ENCODE results near the gene RAB3GAP1. TPM values are rescaled to one million over a fixed set of nuclear protein-coding genes. Genes with fewer than 3 reads are reported as not detected.

The RAB3GAP1 gene
- polyA plus RNA-seq, 1 of the 3 experiments (the other 2 are of a cell fraction): 10.9 TPM

DNA sequence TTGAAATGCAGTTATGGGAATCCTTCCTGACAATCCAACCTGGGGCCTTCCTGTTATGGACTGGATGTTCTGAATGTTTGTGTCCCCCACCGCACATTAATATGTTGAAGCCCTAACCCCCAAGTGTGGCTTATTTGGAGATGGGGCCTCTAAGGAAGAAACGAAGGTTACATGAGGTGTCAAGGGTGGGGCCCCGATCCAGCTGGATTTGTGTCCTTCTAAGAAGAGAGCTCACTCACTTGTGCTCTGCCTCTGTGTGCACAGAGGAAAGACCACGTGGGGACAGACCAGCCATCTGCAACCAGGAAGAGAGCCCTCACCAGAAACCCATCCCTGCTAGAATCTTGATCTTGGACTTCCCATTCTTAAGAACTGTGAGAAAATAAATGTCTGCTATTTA lies 49.3 kb upstream of the RAB3GAP1 start:
- no peaks in the 10 kb centered on the region for H3K9me2 ChIP-seq
- H4K20me1 ChIP-seq (ENCODE audit: insufficient read depth): no peaks in the 10 kb centered on the region
- no peaks in the 10 kb centered on the region for H3K27me3 ChIP-seq (ENCODE audit: insufficient read depth)
- H3K4me3 ChIP-seq (ENCODE audit: low read depth in 2 of 2, low read length in 1 of 2): no peak overlapping the region
- peaks cover 0 to 3% of the 10 kb centered on the region in 2 experiments; a peak in 1 of 4 replicates for H3K4me1 ChIP-seq (ENCODE audit: control insufficient read depth in 1 of 2, insufficient read depth in 2 of 2, low read depth in 1 of 2, low read length in 1 of 2)
- ChIA-PET POLR2A (no interaction called here), CTCF (interaction anchor here (3.6 to 7.7 kb wide), 4 partner anchors 13 to 795 kb away, joined by 14 to 139 read pairs (median 60); no protein-coding TSS in a partner anchor)
- no peaks in the 10 kb centered on the region for H3F3A ChIP-seq (replicated peaks; ENCODE audit: insufficient read depth)
- TF ChIP-seq MXI1 (IDR thresholded peaks at IDR 0.05; ENCODE audit: low read depth, low read length): no peak
- no peak overlapping the region for H2AFZ ChIP-seq (ENCODE audit: low read depth)
- no peaks in the 10 kb centered on the region for H3K36me3 ChIP-seq (replicated peaks in 1 of 2; ENCODE audit: control insufficient read depth in 1 of 2, insufficient read depth in 2 of 2, low read length in 1 of 2)
- no peaks in the 10 kb centered on the region for H3K79me2 ChIP-seq (ENCODE audit: insufficient read depth)
- no peaks in the 10 kb centered on the region for H3K9me3 ChIP-seq
- no peak for DNase-seq
- H3K9ac ChIP-seq: no peak overlapping the region
- WGBS (ENCODE audit: low lambda C conversion rate): 61% methylated on average over 4 of the region's 4 CpGs
- H3K27ac ChIP-seq (ENCODE audit: low read depth in 2 of 2, low read length in 1 of 2): no peak overlapping the region
- no peak overlapping the region for H3K4me2 ChIP-seq

DNA sequence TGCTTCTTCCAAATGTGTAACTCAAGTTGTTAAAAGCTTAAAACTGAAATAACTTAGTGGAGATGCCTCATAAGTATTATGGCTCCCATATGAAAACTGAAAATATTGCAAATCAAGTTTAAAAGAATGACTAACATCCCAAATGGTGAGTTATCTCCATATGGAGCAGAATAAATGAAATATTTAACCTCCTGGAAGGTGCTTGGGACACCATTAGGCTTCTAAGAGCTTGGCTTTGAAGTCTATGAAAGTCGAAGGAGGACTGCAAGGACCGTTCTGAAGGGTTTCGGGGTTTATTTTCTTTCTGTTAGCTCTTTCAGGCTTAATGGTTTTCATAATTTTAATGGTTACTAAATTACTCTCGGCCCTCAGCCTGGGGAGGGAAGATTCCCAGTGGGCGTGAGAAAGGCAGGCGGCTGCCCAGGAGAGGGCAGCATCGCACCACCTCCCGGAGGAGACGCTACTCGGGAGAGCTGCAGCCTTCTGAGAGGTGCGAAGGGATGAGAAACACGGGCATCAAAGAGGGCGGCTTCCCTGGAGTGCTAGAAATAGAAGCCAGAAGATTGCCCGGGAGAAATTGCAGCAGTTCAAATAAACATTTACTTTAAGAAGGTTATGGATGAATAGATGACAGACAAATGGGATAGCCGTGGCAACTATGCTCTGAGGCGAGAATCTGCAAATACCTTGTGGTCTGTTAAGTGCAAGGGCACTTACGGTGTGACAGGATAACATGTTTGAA lies 47.9 kb upstream of the RAB3GAP1 start:
- H2AFZ ChIP-seq (ENCODE audit: low read depth): peak overlapping the region; percentile 65; the same call in 1 of the 2 replicates
- no peaks in the 10 kb centered on the region for H3F3A ChIP-seq (replicated peaks; ENCODE audit: insufficient read depth)
- H3K9me2 ChIP-seq: no peaks in the 10 kb centered on the region
- no peaks in the 10 kb centered on the region for H3K36me3 ChIP-seq (replicated peaks in 1 of 2; ENCODE audit: control insufficient read depth in 1 of 2, insufficient read depth in 2 of 2, low read length in 1 of 2)
- POLR2A ChIA-PET: interaction anchor here (1.5 kb wide), 1 partner anchor 705 kb away, joined by 4 read pairs; no protein-coding TSS in a partner anchor
- H3K79me2 ChIP-seq (ENCODE audit: insufficient read depth): no peaks in the 10 kb centered on the region
- no peak overlapping the region for H3K27ac ChIP-seq (ENCODE audit: low read depth in 2 of 2, low read length in 1 of 2)
- CTCF ChIA-PET: interaction anchor here (0.6 to 7.7 kb wide), 85 partner anchors 8 to 1426 kb away, joined by 3 to 139 read pairs (median 4); partner anchors contain the start of genes MAP3K19, R3HDM1 and ZRANB3
- 19% methylated on average over 17 of the region's 17 CpGs for WGBS (ENCODE audit: low lambda C conversion rate)
- no peaks in the 10 kb centered on the region for H4K20me1 ChIP-seq (ENCODE audit: insufficient read depth)
- DNase-seq: peak; percentile 80
- no peak overlapping the region for H3K9ac ChIP-seq
- H3K27me3 ChIP-seq (ENCODE audit: insufficient read depth): no peaks in the 10 kb centered on the region
- H3K4me1 ChIP-seq (ENCODE audit: control insufficient read depth in 1 of 2, insufficient read depth in 2 of 2, low read depth in 1 of 2, low read length in 1 of 2): peaks cover 0 to 3% of the 10 kb centered on the region in 2 experiments; a peak in 1 of 4 replicates
- H3K4me3 ChIP-seq (ENCODE audit: low read depth in 2 of 2, low read length in 1 of 2): no peak overlapping the region; a peak in 1 of 4 replicates
- no peak overlapping the region for H3K4me2 ChIP-seq
- H3K9me3 ChIP-seq: no peaks in the 10 kb centered on the region
- TF ChIP-seq YY1 (IDR thresholded peaks at IDR 0.05; ENCODE audit: low read depth) (no peak), NRF1 (IDR thresholded peaks at IDR 0.05; ENCODE audit: low read depth, low read length) (no peak), RFX5 (IDR thresholded peaks at IDR 0.05; ENCODE audit: low read length) (no peak), POLR2AphosphoS5 (IDR thresholded peaks at IDR 0.05; ENCODE audit: low read depth, low read length) (no peak), RXRA (IDR thresholded peaks at IDR 0.05; ENCODE audit: borderline replicate concordance, low read depth) (no peak), CHD2 (IDR thresholded peaks at IDR 0.05; ENCODE audit: low read length, partially characterized antibody) (no peak), FOXJ3 (CRISPR knock-in tag; IDR thresholded peaks at IDR 0.05) (no peak), TAF1 (IDR thresholded peaks at IDR 0.05; ENCODE audit: borderline replicate concordance, low read depth, low read length) (no peak), RCOR1 (IDR thresholded peaks at IDR 0.05; ENCODE audit: low read length) (no peak), ELF1 (IDR thresholded peaks at IDR 0.05) (no peak), SMC3 (IDR thresholded peaks at IDR 0.05; ENCODE audit: low read depth, low read length) (peak; percentile 92), FOXM1 (IDR thresholded peaks at IDR 0.05; ENCODE audit: low read depth) (no peak), MXI1 (IDR thresholded peaks at IDR 0.05; ENCODE audit: low read depth, low read length) (no peak), MEF2A (IDR thresholded peaks at IDR 0.05; ENCODE audit: borderline replicate concordance, low read depth) (no peak), EP300 (IDR thresholded peaks at IDR 0.05; ENCODE audit: borderline replicate concordance in 1 of 2, low read depth in 1 of 2, low read length in 1 of 2) (no peak), USF2 (IDR thresholded peaks at IDR 0.05; ENCODE audit: borderline replicate concordance, low read depth, low read length) (no peak), MAX (IDR thresholded peaks at IDR 0.05; ENCODE audit: low read depth) (peak; percentile 69; the same call in 1 of the 2 replicates), EZH2phosphoT487 (IDR thresholded peaks at IDR 0.05; ENCODE audit: borderline replicate concordance, low read depth) (no peak)
- TF ChIP-seq, protein P1, sequence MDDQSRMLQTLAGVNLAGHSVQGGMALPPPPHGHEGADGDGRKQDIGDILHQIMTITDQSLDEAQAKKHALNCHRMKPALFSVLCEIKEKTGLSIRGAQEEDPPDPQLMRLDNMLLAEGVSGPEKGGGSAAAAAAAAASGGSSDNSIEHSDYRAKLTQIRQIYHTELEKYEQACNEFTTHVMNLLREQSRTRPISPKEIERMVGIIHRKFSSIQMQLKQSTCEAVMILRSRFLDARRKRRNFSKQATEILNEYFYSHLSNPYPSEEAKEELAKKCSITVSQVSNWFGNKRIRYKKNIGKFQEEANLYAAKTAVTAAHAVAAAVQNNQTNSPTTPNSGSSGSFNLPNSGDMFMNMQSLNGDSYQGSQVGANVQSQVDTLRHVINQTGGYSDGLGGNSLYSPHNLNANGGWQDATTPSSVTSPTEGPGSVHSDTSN (IDR thresholded peaks at IDR 0.05): no peak
- TF ChIP-seq, protein P2, sequence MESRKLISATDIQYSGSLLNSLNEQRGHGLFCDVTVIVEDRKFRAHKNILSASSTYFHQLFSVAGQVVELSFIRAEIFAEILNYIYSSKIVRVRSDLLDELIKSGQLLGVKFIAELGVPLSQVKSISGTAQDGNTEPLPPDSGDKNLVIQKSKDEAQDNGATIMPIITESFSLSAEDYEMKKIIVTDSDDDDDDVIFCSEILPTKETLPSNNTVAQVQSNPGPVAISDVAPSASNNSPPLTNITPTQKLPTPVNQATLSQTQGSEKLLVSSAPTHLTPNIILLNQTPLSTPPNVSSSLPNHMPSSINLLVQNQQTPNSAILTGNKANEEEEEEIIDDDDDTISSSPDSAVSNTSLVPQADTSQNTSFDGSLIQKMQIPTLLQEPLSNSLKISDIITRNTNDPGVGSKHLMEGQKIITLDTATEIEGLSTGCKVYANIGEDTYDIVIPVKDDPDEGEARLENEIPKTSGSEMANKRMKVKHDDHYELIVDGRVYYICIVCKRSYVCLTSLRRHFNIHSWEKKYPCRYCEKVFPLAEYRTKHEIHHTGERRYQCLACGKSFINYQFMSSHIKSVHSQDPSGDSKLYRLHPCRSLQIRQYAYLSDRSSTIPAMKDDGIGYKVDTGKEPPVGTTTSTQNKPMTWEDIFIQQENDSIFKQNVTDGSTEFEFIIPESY (IDR thresholded peaks at IDR 0.05; ENCODE audit: borderline replicate concordance, low read depth): no peak
- TF ChIP-seq, protein P3, sequence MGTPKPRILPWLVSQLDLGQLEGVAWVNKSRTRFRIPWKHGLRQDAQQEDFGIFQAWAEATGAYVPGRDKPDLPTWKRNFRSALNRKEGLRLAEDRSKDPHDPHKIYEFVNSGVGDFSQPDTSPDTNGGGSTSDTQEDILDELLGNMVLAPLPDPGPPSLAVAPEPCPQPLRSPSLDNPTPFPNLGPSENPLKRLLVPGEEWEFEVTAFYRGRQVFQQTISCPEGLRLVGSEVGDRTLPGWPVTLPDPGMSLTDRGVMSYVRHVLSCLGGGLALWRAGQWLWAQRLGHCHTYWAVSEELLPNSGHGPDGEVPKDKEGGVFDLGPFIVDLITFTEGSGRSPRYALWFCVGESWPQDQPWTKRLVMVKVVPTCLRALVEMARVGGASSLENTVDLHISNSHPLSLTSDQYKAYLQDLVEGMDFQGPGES (IDR thresholded peaks at IDR 0.05; ENCODE audit: low read depth, low read length): no peak

Measured in SK-N-SH (cell line).